Loucy (cell line): ENCODE results near the gene DOK1.

Experiments used
- EZH2phosphoT487 ChIP-seq: fragments of 200-600 bp; IDR thresholded peaks from 2 replicates; pipeline ENCODE4 v1.6.1; 2018; ENCODE audit warnings: antibody characterized with exemption, mild to moderate bottlenecking, moderate library complexity, borderline replicate concordance
- TF ChIP-seq, protein P1 (sequence below): fragments of 200-600 bp; sonication (generic); conservative IDR thresholded peaks from 2 replicates; pipeline ENCODE4 v1.5.1; 2014; ENCODE audit warnings: mild to moderate bottlenecking, antibody characterized with exemption, low read length

- TF ChIP-seq, protein P1, sequence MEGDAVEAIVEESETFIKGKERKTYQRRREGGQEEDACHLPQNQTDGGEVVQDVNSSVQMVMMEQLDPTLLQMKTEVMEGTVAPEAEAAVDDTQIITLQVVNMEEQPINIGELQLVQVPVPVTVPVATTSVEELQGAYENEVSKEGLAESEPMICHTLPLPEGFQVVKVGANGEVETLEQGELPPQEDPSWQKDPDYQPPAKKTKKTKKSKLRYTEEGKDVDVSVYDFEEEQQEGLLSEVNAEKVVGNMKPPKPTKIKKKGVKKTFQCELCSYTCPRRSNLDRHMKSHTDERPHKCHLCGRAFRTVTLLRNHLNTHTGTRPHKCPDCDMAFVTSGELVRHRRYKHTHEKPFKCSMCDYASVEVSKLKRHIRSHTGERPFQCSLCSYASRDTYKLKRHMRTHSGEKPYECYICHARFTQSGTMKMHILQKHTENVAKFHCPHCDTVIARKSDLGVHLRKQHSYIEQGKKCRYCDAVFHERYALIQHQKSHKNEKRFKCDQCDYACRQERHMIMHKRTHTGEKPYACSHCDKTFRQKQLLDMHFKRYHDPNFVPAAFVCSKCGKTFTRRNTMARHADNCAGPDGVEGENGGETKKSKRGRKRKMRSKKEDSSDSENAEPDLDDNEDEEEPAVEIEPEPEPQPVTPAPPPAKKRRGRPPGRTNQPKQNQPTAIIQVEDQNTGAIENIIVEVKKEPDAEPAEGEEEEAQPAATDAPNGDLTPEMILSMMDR = peak; percentile 61
- no peak for TF ChIP-seq EZH2phosphoT487
Measured at GRCh38 chr2:74532222-74532621, 22.3 kb upstream of the DOK1 start.
